OCI-LY7 (cell line): ENCODE measurements around the gene CARD19.

Experiments used
- CTCF ChIP-seq: fragments of 200-600 bp; sonication (generic); conservative IDR thresholded peaks from 2 replicates; pipeline ENCODE4 v1.5.1; 2014; ENCODE audit warnings: mild to moderate bottlenecking, antibody characterized with exemption, low read length, moderate library complexity, mixed read lengths
- EZH2phosphoT487 ChIP-seq: fragments of 200-600 bp; sonication (generic); IDR thresholded peaks from 2 replicates; pipeline ENCODE4 v1.6.1; 2018; ENCODE audit warnings: low read depth, borderline replicate concordance, mild to moderate bottlenecking, mixed run types, antibody characterized with exemption, low read length, moderate library complexity, mixed read lengths

- no peak for TF ChIP-seq CTCF
- no peak for TF ChIP-seq EZH2phosphoT487
These were observed 53.3 kb downstream of the CARD19 start for GRCh38 chr9:93149361-93149760.
